H9 (cell line): Measurements from ENCODE around the gene ZNF33A. TPM values are rescaled to one million over a fixed set of nuclear protein-coding genes. Genes with fewer than 3 reads are reported as not detected.

Experiments used
- DNase-seq: peaks from one replicate; pipeline ENCODE4 v3.0.0-alpha.2; 2017
- H2AFZ ChIP-seq: one replicate; pipeline ENCODE4 v1.6.1; 2013; ENCODE audit warnings: mild to moderate bottlenecking, low read length, control low read depth, moderate library complexity
- H2AK5ac ChIP-seq: 2 replicates; pipeline ENCODE4 v1.6.1; 2013; ENCODE audit warnings: low read length, control low read depth, mixed read lengths; ENCODE audit not compliant: insufficient read length
- H2BK120ac ChIP-seq: one replicate; pipeline ENCODE4 v1.6.1; 2013; ENCODE audit warnings: low read depth, mild to moderate bottlenecking, low read length, control low read depth, inconsistent platforms; ENCODE audit not compliant: poor library complexity, severe bottlenecking
- H2BK12ac ChIP-seq: 2 replicates; pipeline ENCODE4 v1.6.1; 2013; ENCODE audit warnings: low read length, control low read depth, mixed read lengths, low read depth; ENCODE audit not compliant: insufficient read length
- H2BK15ac ChIP-seq: 2 replicates; pipeline ENCODE4 v1.6.1; 2013; ENCODE audit warnings: low read depth, low read length, control low read depth
- H2BK20ac ChIP-seq: one replicate; pipeline ENCODE4 v1.6.1; 2013; ENCODE audit warnings: low read depth, mild to moderate bottlenecking, low read length, control low read depth, inconsistent platforms; ENCODE audit not compliant: poor library complexity, severe bottlenecking
- H2BK5ac ChIP-seq: 2 replicates; pipeline ENCODE4 v1.6.1; 2013; ENCODE audit warnings: low read length, control low read depth, mixed read lengths; ENCODE audit not compliant: insufficient read length
- H3K14ac ChIP-seq: 2 replicates; pipeline ENCODE4 v1.6.1; 2013; ENCODE audit warnings: low read length, control low read depth; ENCODE audit not compliant: insufficient read depth
- H3K18ac ChIP-seq: 2 replicates; pipeline ENCODE4 v1.6.1; 2013; ENCODE audit warnings: low read depth, mild to moderate bottlenecking, mixed read lengths, low read length, control low read depth; ENCODE audit not compliant: insufficient read length
- H3K23ac ChIP-seq: 2 replicates; pipeline ENCODE4 v1.6.1; 2013; ENCODE audit warnings: low read length, control low read depth, mixed read lengths, low read depth; ENCODE audit not compliant: insufficient read length
- H3K23me2 ChIP-seq: 2 replicates; pipeline ENCODE4 v1.6.1; 2013; ENCODE audit warnings: low read depth, mild to moderate bottlenecking, mixed read lengths, low read length, control low read depth; ENCODE audit not compliant: insufficient read length, poor library complexity, severe bottlenecking
- H3K27ac ChIP-seq: 2 replicates; pipeline ENCODE4 v1.5.1; 2013; ENCODE audit warnings: low read length, control low read depth, mixed read lengths, low read depth; ENCODE audit not compliant: insufficient read length
- H3K27me3 ChIP-seq: 2 replicates; pipeline ENCODE4 v1.6.1; 2013; ENCODE audit warnings: low read length, control low read depth, inconsistent platforms; ENCODE audit not compliant: insufficient read depth
- H3K4ac ChIP-seq: 2 replicates; pipeline ENCODE4 v1.6.1; 2013; ENCODE audit warnings: low read depth, mild to moderate bottlenecking, control low read depth, inconsistent platforms, low read length, moderate library complexity
- H3K4me1 ChIP-seq: 2 replicates; pipeline ENCODE4 v1.6.1; 2013; ENCODE audit warnings: low read length, control low read depth, inconsistent platforms; ENCODE audit not compliant: insufficient read depth
- H3K4me2 ChIP-seq: 2 replicates; pipeline ENCODE4 v1.6.1; 2013; ENCODE audit warnings: low read length, control low read depth, mixed read lengths; ENCODE audit not compliant: insufficient read length, insufficient read depth
- H3K56ac ChIP-seq: 2 replicates; pipeline ENCODE4 v1.6.1; 2013; ENCODE audit warnings: low read depth, mild to moderate bottlenecking, mixed read lengths, low read length, control low read depth; ENCODE audit not compliant: insufficient read length
- H3K79me1 ChIP-seq: 2 replicates; pipeline ENCODE4 v1.6.1; 2013; ENCODE audit warnings: low read depth, mild to moderate bottlenecking, moderate library complexity, low read length, control low read depth, inconsistent platforms; ENCODE audit not compliant: insufficient read depth, poor library complexity, severe bottlenecking
- H3K79me2 ChIP-seq: 2 replicates; pipeline ENCODE4 v1.6.1; 2013; ENCODE audit warnings: low read length, control low read depth, inconsistent platforms; ENCODE audit not compliant: insufficient read depth
- H3K9ac ChIP-seq: 2 replicates; pipeline ENCODE4 v1.6.1; 2013; ENCODE audit warnings: low read length, control low read depth, mixed read lengths; ENCODE audit not compliant: insufficient read length; ENCODE audit errors: extremely low read depth
- H3K9me3 ChIP-seq: one replicate; pipeline ENCODE4 v1.6.1; 2013; ENCODE audit warnings: low read depth, low read length, inconsistent platforms; ENCODE audit not compliant: control insufficient read depth
- H3T11ph ChIP-seq: one replicate; pipeline ENCODE4 v1.6.1; 2013; ENCODE audit warnings: mild to moderate bottlenecking, low read length, control low read depth, inconsistent platforms
- H4K20me1 ChIP-seq: one replicate; pipeline ENCODE4 v1.6.1; 2013; ENCODE audit not compliant: control insufficient read depth, insufficient read length, insufficient read depth
- H4K5ac ChIP-seq: 2 replicates; pipeline ENCODE4 v1.6.1; 2013; ENCODE audit warnings: low read depth, mild to moderate bottlenecking, mixed read lengths, low read length, control low read depth; ENCODE audit not compliant: insufficient read length
- H4K8ac ChIP-seq: replicated peaks from 2 replicates; pipeline ENCODE4 v1.6.1; 2013; ENCODE audit warnings: low read length, control low read depth, mixed read lengths, low read depth; ENCODE audit not compliant: insufficient read length
- H4K91ac ChIP-seq: 2 replicates; pipeline ENCODE4 v1.6.1; 2013; ENCODE audit warnings: low read depth, mild to moderate bottlenecking, moderate library complexity, mixed read lengths, low read length, control low read depth; ENCODE audit not compliant: insufficient read length
- H3K27ac Mint-ChIP-seq, 3 experiments: 2 replicates in 2 of 3; 3 replicates in 1 of 3; pipeline ENCODE4 v1.8.0; 2020 to 2021; ENCODE audit warnings: mixed read lengths in 3 of 3, mild to moderate bottlenecking in 1 of 3, moderate library complexity in 1 of 3
- H3K27me3 Mint-ChIP-seq: 2 replicates; pipeline ENCODE4 v1.8.0; 2021; ENCODE audit warnings: low read depth, mild to moderate bottlenecking, moderate library complexity, mixed read lengths
- H3K36me3 Mint-ChIP-seq, 3 experiments: 2 replicates in 2 of 3; 3 replicates in 1 of 3; pipeline ENCODE4 v1.8.0; 2020 to 2021; ENCODE audit warnings: low read depth in 3 of 3, mixed read lengths in 3 of 3; ENCODE audit not compliant: insufficient read depth in 1 of 3
- H3K4me1 Mint-ChIP-seq, 2 experiments: 2 replicates each; pipeline ENCODE4 v1.8.0; 2020; ENCODE audit warnings: mixed read lengths in 2 of 2
- H3K4me3 Mint-ChIP-seq, 2 experiments: 2 replicates in 1 of 2; 3 replicates in 1 of 2; pipeline ENCODE4 v1.8.0; 2020 to 2021; ENCODE audit warnings: mild to moderate bottlenecking in 2 of 2, mixed read lengths in 2 of 2, moderate library complexity in 1 of 2
- H3K9me3 Mint-ChIP-seq, 2 experiments: 2 replicates in 1 of 2; 3 replicates in 1 of 2; pipeline ENCODE4 v1.8.0; 2020; ENCODE audit warnings: mild to moderate bottlenecking in 2 of 2, mixed read lengths in 2 of 2, moderate library complexity in 1 of 2
- total RNA-seq: library from RNA; stranded (reverse); gene quantifications from 2 replicates; pipeline ENCODE4 v1.2.1, GENCODE V29; 2021
- TF ChIP-seq, protein P1 (sequence below): fragments of 200-600 bp; sonication (generic); conservative IDR thresholded peaks from 3 replicates; pipeline ENCODE4 v1.8.0; 2021; ENCODE audit warnings: antibody characterized with exemption, mild to moderate bottlenecking

Gene ZNF33A
- total RNA-seq, 1 experiment from 2014 or later = 42.7 TPM

DNA sequence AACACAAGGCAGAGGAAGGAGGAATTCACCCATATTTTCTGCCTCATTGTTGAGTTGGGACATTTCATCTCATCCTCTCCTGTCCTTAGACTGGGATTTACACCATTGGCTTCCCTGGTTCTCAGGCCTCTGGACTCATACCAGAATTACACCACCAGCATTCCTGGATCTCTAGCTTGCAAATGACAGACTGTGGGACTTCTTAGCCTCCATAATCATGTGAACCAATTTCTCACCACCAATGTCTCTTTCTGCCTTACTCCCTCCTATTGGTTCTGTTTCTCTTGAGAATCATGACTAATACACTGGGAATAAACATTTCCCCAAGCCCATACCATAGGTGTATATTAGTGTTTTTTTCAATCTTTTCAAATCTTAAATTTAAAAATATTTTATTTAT is 2.9 kb upstream of the ZNF33A start:
- Histone ChIP-seq H3K79me2 (peaks cover 2% of the 10 kb centered on the region; the same call in 1 of the 2 replicates), H3K27ac (no peak overlapping the region), H3K9ac (no peak overlapping the region), H3T11ph (no peak overlapping the region), H3K4me1 (no peaks in the 10 kb centered on the region), H3K56ac (no peak overlapping the region), H4K20me1 (no peaks in the 10 kb centered on the region), H3K23me2 (no peaks in the 10 kb centered on the region), H3K4ac (no peak overlapping the region), H3K18ac (no peak overlapping the region), H3K9me3 (no peaks in the 10 kb centered on the region), H3K4me2 (no peak overlapping the region), H3K79me1 (no peaks in the 10 kb centered on the region), H3K14ac (no peak overlapping the region), H2BK20ac (no peak overlapping the region), H3K23ac (no peak overlapping the region), H4K91ac (no peak overlapping the region), H3K27me3 (no peaks in the 10 kb centered on the region), H2AFZ (no peak overlapping the region), H2AK5ac (no peak overlapping the region), H4K8ac (no peak overlapping the region), H2BK120ac (no peak overlapping the region), H4K5ac (no peak overlapping the region), H2BK5ac (no peak overlapping the region), H2BK12ac (no peak overlapping the region), H2BK15ac (no peak overlapping the region)
- DNase-seq = no peak
- Mint-ChIP-seq H3K9me3 (peaks cover 45 to 47% of the 10 kb centered on the region in 2 experiments), H3K4me1 (peaks cover 8 to 12% of the 10 kb centered on the region in 2 experiments), H3K36me3 (peaks cover 1 to 7% (median 1%) of the 10 kb centered on the region in 3 experiments; a peak in 5 of 7 replicates), H3K27ac (no peak overlapping the region), H3K27me3 (peaks cover 2% of the 10 kb centered on the region), H3K4me3 (no peak overlapping the region)
- TF ChIP-seq, protein P1, sequence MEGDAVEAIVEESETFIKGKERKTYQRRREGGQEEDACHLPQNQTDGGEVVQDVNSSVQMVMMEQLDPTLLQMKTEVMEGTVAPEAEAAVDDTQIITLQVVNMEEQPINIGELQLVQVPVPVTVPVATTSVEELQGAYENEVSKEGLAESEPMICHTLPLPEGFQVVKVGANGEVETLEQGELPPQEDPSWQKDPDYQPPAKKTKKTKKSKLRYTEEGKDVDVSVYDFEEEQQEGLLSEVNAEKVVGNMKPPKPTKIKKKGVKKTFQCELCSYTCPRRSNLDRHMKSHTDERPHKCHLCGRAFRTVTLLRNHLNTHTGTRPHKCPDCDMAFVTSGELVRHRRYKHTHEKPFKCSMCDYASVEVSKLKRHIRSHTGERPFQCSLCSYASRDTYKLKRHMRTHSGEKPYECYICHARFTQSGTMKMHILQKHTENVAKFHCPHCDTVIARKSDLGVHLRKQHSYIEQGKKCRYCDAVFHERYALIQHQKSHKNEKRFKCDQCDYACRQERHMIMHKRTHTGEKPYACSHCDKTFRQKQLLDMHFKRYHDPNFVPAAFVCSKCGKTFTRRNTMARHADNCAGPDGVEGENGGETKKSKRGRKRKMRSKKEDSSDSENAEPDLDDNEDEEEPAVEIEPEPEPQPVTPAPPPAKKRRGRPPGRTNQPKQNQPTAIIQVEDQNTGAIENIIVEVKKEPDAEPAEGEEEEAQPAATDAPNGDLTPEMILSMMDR = no peak
